ENCODE data around the gene SYNPO2L. TPM values are rescaled to one million over a fixed set of nuclear protein-coding genes. Genes with fewer than 3 reads are reported as not detected.
"Not testable (repeated sequence)": the region's sequence is repeated elsewhere in the genome, so short reads cannot be mapped to it uniquely, and the experiment has no call there.

SYNPO2L gene
- 0.84 TPM for total RNA-seq

GRCh38 chr10:73655990-73656298 is at the start of gene SYNPO2L:
Gene SYNPO2L (minus strand): TSS chr10:73656029. CDS start chr10:73655922, 107 bp downstream.
- ATAC-seq, result no peak

- not testable (repeated sequence) for ATAC-seq
Measured at GRCh38 chr10:73703924-73704323, 48.1 kb upstream of the SYNPO2L start.

GRCh38 chr10:73698819-73699218 is 43.0 kb upstream of the SYNPO2L start:
- ATAC-seq, result not testable (repeated sequence)

- ATAC-seq, result not testable (repeated sequence)
Measured at GRCh38 chr10:73697675-73698159, 41.9 kb upstream of the SYNPO2L start, which contains the start of gene AGAP5. Gene AGAP5 (minus strand): TSS chr10:73698109. CDS start chr10:73697755, 354 bp downstream.

- ATAC-seq, result not testable (repeated sequence)
Measured at GRCh38 chr10:73695302-73695701, 39.5 kb upstream of the SYNPO2L start.

GRCh38 chr10:73690755-73691154 is 34.9 kb upstream of the SYNPO2L start:
- not testable (repeated sequence) for ATAC-seq

- not testable (repeated sequence) for ATAC-seq
Measured at GRCh38 chr10:73689596-73689995, 33.8 kb upstream of the SYNPO2L start.

GRCh38 chr10:73687641-73688040 is 31.8 kb upstream of the SYNPO2L start:
- not testable (repeated sequence) for ATAC-seq

- not testable (repeated sequence) for ATAC-seq
Measured at GRCh38 chr10:73674546-73674945, 18.7 kb upstream of the SYNPO2L start.

GRCh38 chr10:73668378-73668777 is 12.5 kb upstream of the SYNPO2L start:
- not testable (repeated sequence) for ATAC-seq

- not testable (repeated sequence) for ATAC-seq
Measured at GRCh38 chr10:73666153-73666809, 10.5 kb upstream of the SYNPO2L start.

GRCh38 chr10:73665581-73665980 is 9.8 kb upstream of the SYNPO2L start:
- ATAC-seq, result not testable (repeated sequence)

GRCh38 chr10:73664156-73665040 is 8.6 kb upstream of the SYNPO2L start:
- ATAC-seq, result not testable (repeated sequence)

GRCh38 chr10:73663621-73664020 is 7.8 kb upstream of the SYNPO2L start:
- ATAC-seq, result not testable (repeated sequence)

GRCh38 chr10:73662705-73663104 is 6.9 kb upstream of the SYNPO2L start:
- ATAC-seq, result not testable (repeated sequence)

GRCh38 chr10:73655257-73655989 is 406 bp downstream of the SYNPO2L start:
- peak; percentile 89 for ATAC-seq

GRCh38 chr10:73653701-73654100 is 2.1 kb downstream of the SYNPO2L start:
- peak; percentile 22 for ATAC-seq

GRCh38 chr10:73653195-73653594 is 2.6 kb downstream of the SYNPO2L start:
- no peak for ATAC-seq

- ATAC-seq, result no peak
Measured at GRCh38 chr10:73650537-73651331, 5.1 kb downstream of the SYNPO2L start.

- no peak for ATAC-seq
Measured at GRCh38 chr10:73649876-73650536, 5.8 kb downstream of the SYNPO2L start.
